ENCODE results near the gene ERVFRD-1.

ERVFRD-1 gene, protein sequence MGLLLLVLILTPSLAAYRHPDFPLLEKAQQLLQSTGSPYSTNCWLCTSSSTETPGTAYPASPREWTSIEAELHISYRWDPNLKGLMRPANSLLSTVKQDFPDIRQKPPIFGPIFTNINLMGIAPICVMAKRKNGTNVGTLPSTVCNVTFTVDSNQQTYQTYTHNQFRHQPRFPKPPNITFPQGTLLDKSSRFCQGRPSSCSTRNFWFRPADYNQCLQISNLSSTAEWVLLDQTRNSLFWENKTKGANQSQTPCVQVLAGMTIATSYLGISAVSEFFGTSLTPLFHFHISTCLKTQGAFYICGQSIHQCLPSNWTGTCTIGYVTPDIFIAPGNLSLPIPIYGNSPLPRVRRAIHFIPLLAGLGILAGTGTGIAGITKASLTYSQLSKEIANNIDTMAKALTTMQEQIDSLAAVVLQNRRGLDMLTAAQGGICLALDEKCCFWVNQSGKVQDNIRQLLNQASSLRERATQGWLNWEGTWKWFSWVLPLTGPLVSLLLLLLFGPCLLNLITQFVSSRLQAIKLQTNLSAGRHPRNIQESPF

DNA sequence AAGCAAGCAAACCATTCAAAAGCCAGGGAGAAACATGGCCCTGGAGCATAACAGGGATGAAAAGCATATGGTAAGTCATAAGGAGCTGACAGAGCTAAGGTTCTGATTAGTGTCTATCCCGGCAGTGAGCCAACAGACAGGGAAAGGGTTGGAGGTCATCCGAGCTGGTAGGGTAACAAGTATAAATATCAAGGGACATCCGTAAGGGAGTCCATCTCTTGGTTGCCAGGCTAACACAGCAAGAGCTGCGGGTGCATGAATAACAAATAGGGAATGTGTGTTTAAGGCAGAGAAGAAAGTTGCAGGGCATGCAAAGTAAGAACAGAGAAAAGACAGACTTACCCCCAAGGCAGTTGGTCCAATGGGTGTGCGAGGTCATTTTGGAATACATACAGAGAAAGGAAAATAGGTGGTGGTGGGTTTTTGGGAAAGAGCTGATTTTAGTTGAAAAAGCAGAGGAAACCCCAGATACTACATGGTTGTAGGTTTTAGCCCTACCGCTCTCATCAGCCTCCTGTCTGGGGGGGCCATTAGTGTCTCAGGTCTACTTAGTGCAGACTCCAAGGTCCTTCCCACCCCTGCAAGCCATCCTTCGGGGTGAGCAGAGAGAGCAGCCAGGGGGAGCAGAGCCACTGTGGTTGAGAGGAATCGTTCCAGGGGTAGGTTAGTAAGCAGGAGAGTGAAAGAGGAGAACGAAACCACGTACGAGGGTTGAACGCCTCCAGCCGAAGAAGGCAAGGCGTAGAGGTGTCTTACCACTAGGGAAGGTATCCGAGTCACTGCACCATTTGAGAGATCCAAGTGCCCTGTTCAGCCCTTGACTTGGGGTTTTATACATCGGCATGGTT lies at the start of gene ERVFRD-1:
ERVFRD-1 (minus strand) TSS at position 805 of the 848 bp plus-strand sequence. CDS start 6,415 bp downstream, outside the sequence.
- no peak within 1 kb of the TSS for H3K4me3 ChIP-seq (ENCODE audit: control insufficient read depth, low read depth, low read length)
- TF ChIP-seq, protein P1, sequence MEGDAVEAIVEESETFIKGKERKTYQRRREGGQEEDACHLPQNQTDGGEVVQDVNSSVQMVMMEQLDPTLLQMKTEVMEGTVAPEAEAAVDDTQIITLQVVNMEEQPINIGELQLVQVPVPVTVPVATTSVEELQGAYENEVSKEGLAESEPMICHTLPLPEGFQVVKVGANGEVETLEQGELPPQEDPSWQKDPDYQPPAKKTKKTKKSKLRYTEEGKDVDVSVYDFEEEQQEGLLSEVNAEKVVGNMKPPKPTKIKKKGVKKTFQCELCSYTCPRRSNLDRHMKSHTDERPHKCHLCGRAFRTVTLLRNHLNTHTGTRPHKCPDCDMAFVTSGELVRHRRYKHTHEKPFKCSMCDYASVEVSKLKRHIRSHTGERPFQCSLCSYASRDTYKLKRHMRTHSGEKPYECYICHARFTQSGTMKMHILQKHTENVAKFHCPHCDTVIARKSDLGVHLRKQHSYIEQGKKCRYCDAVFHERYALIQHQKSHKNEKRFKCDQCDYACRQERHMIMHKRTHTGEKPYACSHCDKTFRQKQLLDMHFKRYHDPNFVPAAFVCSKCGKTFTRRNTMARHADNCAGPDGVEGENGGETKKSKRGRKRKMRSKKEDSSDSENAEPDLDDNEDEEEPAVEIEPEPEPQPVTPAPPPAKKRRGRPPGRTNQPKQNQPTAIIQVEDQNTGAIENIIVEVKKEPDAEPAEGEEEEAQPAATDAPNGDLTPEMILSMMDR (IDR thresholded peaks at IDR 0.05; ENCODE audit: control insufficient read depth, insufficient read depth, low read depth, low read length, missing control alignments), result no peak
- no peak for DNase-seq (ENCODE audit: low read depth)

DNA sequence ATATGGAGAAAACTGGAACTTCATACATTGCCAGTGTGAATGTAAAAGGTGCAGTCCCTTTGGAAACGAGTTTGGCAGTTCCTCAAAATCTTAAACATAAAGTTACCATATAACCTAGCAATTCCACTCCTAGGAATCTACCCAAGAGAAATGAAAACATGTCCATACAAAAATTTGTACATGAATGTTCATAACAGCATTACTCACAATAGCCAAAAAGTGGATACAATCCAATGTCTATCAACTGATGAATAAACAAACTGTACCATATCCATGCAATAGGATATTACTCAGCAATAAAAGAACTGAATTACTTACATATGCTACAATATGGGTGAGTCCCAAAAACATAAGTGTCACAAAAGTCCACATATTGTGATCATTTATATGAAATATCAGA lies 48.7 kb upstream of the ERVFRD-1 start:
- no peak overlapping the region for H3K4me3 ChIP-seq (ENCODE audit: control insufficient read depth, low read depth, low read length)
- TF ChIP-seq, protein P1 (IDR thresholded peaks at IDR 0.05; ENCODE audit: control insufficient read depth, insufficient read depth, low read depth, low read length, missing control alignments), result no peak
- DNase-seq (ENCODE audit: low read depth), result no peak

DNA sequence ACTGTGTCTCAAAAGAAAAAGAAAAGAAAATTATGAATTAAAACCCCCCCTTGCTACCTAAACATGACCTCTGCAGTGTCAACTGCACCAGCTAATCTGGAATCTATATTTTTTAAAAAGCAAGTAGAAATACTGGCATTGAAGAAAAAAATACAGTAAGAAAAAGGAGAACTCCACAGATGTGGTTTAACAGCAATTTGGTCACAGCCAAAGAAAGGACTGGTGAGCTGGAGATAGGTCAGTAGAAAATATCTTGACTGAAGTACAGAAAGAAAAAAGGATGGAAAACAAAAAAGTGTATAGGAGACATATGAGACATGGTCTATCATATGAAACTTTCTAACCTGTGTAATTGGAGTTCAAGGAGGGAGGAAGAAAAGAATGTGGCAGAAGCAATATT lies 44.1 kb upstream of the ERVFRD-1 start:
- no peak overlapping the region for H3K4me3 ChIP-seq (ENCODE audit: control insufficient read depth, low read depth, low read length)
- TF ChIP-seq, protein P1 (IDR thresholded peaks at IDR 0.05; ENCODE audit: control insufficient read depth, insufficient read depth, low read depth, low read length, missing control alignments), result no peak
- DNase-seq (ENCODE audit: low read depth), result no peak

DNA sequence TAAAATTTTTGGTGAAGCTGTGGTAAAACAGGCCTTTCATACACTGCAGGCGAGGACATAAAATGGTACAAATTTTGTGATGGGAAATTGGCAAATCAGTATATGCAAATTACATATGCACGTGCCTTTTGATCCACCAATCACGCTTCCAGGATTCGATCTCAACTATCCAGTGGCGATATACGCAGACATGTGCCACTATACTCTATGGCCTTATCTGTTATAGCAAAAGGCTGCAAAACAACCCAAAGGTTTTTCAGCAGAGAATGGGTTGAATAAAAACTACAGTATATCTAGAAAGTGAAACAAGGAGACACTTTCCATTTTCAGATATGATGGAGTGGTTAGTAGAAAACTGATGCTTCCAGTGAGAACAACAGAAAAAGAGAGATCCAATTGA lies 41.9 kb upstream of the ERVFRD-1 start:
- no peak for DNase-seq (ENCODE audit: low read depth)
- H3K4me3 ChIP-seq (ENCODE audit: control insufficient read depth, low read depth, low read length), result no peak overlapping the region
- TF ChIP-seq, protein P1 (IDR thresholded peaks at IDR 0.05; ENCODE audit: control insufficient read depth, insufficient read depth, low read depth, low read length, missing control alignments), result no peak

DNA sequence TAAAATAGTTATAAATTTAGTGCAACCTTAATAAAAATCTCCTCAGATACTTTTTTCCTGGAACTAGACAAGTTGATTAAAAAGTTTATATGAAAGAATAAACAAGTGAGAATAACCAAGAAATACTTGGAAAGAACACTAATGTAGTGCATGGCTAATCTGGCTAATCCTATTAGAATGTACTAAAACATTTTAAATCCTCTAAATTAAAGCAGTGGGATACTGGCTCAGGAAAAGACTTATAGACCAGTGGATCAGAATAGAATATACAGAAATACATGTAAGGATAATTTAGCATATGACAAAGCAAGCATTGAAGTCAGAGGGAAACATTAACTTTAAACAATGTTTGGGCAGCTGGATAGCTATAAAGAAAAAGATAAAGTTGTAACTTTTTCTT lies 41.1 kb upstream of the ERVFRD-1 start:
- no peak for DNase-seq (ENCODE audit: low read depth)
- TF ChIP-seq, protein P1 (IDR thresholded peaks at IDR 0.05; ENCODE audit: control insufficient read depth, insufficient read depth, low read depth, low read length, missing control alignments), result no peak
- H3K4me3 ChIP-seq (ENCODE audit: control insufficient read depth, low read depth, low read length), result no peak overlapping the region

DNA sequence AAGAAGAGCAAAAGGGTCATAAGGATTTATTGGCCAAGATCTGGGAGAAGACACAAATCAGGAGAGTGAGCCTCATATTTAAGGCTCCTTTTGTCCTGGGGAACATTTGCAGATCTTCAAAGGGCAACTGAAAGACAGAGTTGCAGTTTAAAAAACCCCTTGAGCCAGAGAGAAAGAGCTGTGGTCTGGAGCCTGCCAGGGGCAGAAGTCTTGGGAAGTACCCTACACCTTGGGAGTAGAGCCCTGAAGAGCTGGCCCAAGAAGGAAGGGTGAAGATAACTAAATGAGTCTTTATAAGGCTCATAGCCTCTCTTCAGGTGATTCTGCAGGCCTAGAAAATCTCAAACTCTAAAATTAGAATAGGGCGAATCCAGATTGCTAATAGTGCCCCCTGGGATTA lies 40.0 kb upstream of the ERVFRD-1 start:
- no peak for DNase-seq (ENCODE audit: low read depth)
- no peak overlapping the region for H3K4me3 ChIP-seq (ENCODE audit: control insufficient read depth, low read depth, low read length)
- TF ChIP-seq, protein P1 (IDR thresholded peaks at IDR 0.05; ENCODE audit: control insufficient read depth, insufficient read depth, low read depth, low read length, missing control alignments), result no peak

Data from AG09309 (cell line).